GM18951 (cell line): ENCODE results near the gene STK32B.
"Not testable (repeated sequence)": the region's sequence is repeated elsewhere in the genome, so short reads cannot be mapped to it uniquely, and the experiment has no call there.

Source experiments
- POLR2A ChIP-seq: IDR thresholded peaks from 4 replicates; pipeline ENCODE4 v1.6.1; 2011; ENCODE audit warnings: mild to moderate bottlenecking; ENCODE audit not compliant: insufficient read length, insufficient read depth; ENCODE audit errors: extremely low read depth
- in situ Hi-C: fragments of 300-500 bp; cut with MboI; formaldehyde crosslinking; loops from one replicate; pipeline ENCODE4 v1.12.0; 2022; ENCODE audit warnings: low sequenced_read_pairs, mixed read lengths, inconsistent platforms; ENCODE audit not compliant: unreplicated experiment

The STK32B gene

GRCh38 chr4:5237086-5237660, 185.9 kb downstream of the STK32B start:
- in situ Hi-C loops: no loop called here
- TF ChIP-seq POLR2A: no peak

DNA sequence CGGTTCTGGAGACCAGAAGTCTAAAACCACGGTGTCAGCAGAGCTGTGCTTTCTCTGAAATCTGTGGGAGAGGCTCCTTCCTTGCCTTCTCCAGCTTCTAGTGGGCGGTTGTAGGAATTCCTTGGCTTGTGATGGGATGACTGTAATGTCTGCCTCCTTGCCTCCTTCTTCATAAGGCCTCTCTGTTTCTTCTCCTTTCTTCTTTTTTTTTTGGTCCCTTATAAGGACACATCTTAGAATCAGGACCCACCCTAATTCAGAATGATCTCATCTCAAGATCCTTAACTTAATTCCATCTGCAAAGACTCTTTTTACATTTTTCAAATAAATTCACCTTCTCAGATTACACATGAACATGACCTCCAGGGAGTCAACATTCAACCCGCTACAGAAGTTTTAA, 186.9 kb downstream of the STK32B start:
- in situ Hi-C loops: no loop called here
- TF ChIP-seq POLR2A: no peak

DNA sequence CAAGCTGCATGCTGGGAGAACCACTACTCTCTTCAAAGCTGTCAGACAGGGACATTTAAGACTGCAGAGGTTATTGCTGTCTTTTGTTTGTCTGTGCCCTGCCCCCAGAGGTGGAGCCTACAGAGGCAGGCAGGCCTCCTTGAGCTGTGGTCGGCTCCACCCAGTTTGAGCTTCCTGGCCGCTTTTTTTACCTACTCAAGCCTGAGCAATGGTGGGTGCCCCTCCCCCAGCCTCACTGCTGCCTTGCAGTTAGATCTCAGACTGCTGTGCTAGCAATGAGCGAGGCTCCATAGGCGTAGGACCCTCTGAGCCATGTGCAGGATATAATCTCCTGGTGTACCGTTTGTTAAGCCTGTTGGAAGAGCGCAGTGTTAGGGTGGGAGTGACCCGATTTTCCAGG, 195.8 kb downstream of the STK32B start:
- in situ Hi-C loops: not testable (repeated sequence)

DNA sequence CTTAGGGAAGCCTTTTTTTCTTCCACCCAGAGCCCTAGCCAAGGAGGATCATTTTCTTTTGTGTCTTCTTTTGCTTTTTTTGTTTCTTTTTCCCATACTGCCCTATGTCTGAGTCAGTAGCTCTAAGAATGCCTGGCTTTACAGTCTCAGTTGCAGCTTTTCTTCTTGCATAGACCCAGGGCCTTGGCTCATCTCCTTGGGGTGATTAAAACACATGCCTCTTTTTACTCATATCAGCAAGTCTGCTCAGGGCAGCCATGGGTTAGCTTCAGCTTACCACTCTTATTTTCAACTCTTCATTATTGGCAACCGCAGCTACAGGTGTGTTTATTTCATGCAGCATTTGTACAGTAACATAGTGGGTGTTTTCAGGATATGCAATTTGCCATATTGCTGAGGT, 196.5 kb downstream of the STK32B start:
- no peak for TF ChIP-seq POLR2A
- in situ Hi-C loops: no loop called here

GRCh38 chr4:5249727-5250126, 198.4 kb downstream of the STK32B start:
- in situ Hi-C loops: no loop called here

GRCh38 chr4:5250536-5250935, 199.3 kb downstream of the STK32B start:
- in situ Hi-C loops: not testable (repeated sequence)

More at GRCh38 chr4:5249727-5250126, 198.4 kb downstream of the STK32B start:
- TF ChIP-seq POLR2A: no peak

DNA sequence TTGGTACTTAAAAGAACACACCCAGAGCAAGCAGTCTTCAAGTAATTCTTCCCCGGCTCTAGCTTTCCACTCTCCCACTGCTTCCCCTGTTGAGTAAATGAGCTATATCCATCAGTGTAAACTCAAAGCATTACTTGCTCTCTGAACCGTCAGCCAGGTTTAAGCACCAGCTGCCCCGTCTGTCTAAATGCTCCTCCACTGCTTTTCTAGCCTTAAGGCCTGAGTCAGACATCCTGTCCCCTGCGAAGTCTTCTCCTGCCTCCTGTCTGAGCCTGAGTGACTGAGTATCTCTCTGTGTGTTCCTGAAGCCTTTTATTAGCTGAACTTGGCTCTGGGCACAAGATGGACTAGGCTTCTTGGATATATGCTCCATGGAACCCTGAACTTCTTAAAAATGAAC, 205.1 kb downstream of the STK32B start:
- TF ChIP-seq POLR2A: no peak
- in situ Hi-C loops: no loop called here

GRCh38 chr4:5257086-5257485, 205.8 kb downstream of the STK32B start:
- in situ Hi-C loops: no loop called here
- no peak for TF ChIP-seq POLR2A

- in situ Hi-C loops: no loop called here
- no peak for TF ChIP-seq POLR2A
Observed at GRCh38 chr4:5259471-5259870, 208.2 kb downstream of the STK32B start.

DNA sequence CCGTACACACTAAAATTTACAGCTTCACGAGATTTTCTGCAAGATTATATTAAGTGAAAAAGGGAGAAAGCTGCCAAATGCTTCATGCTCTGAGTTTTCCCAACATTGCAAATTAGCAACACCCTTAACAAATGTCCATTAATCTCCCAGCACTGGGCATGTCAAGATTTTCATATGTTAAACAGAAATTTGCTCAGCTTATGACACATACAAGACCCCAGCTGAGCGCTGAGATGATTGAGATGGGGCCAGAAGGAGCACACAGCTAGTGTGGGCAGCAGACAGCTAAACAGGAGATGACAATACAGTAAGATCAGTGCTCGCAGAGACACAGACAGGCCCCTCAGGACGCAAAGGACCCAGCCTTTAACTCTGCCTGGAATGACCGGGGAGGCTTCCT, 208.8 kb downstream of the STK32B start:
- TF ChIP-seq POLR2A: no peak
- in situ Hi-C loops: no loop called here

DNA sequence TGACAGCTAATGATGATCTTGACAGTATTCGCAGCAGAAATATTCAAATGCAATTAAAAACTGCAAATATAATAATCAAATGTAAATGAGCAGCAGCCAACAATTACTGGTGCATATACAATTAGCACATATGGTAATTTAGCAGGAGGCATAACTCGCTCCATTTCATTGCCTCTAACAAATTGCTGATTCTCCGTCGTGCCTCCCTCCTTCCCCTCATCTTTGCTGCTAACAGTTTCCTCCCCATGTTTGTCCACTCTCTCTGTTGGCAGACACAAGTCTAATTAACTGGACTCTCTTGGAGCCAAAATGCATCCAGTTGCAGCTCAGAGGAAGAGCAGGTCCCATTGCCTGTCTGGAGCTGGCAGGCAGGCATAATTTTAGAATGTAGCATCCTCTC, 210.6 kb downstream of the STK32B start:
- TF ChIP-seq POLR2A: no peak
- in situ Hi-C loops: no loop called here

- in situ Hi-C loops: no loop called here
Observed at GRCh38 chr4:5266991-5267390, 215.7 kb downstream of the STK32B start.

GRCh38 chr4:5267408-5267807, 216.1 kb downstream of the STK32B start:
- in situ Hi-C loops: no loop called here
- TF ChIP-seq POLR2A: no peak

More at GRCh38 chr4:5266991-5267390, 215.7 kb downstream of the STK32B start:
- TF ChIP-seq POLR2A: no peak

DNA sequence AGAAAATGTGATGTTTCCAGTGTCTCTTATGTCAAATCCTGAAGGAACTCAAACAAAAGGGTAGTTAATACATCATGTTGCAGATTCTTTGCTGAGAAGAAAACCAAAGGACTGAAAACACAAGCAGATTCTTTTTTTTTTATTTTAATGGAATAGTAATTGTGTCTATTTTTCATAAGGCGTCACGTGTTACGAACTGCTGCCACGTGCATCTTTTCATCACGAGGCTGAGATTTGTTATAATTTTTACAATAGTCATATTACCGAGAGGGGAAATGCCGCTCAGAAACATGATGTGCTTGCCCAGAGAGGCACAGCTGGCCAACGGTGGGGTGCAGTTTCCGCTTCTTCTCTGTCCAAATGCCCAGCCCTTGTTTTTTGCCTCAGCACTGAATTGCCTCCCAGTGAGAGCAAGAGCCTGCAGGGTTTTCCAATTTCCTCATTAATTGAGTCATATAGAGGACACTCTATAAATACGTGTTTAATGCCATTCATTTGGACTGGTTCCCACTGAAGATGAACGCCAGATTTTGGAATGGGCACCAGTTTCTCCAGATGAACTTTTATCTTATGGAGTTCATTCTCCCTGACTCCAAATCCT, 225.3 kb downstream of the STK32B start:
- in situ Hi-C loops: no loop called here
- TF ChIP-seq POLR2A: no peak

- no peak for TF ChIP-seq POLR2A
- in situ Hi-C loops: no loop called here
Observed at GRCh38 chr4:5277079-5277478, 225.8 kb downstream of the STK32B start.

GRCh38 chr4:5278213-5278612, 226.9 kb downstream of the STK32B start:
- no peak for TF ChIP-seq POLR2A
- in situ Hi-C loops: no loop called here

GRCh38 chr4:5280069-5280468, 228.8 kb downstream of the STK32B start:
- in situ Hi-C loops: not testable (repeated sequence)
